Stimulated activated effector memory CD8-positive, alpha-beta T cell treated with anti-CD3 and anti-CD28 coated beads, Interleukin-12 subunit alpha, Interleukin-12 subunit beta, amount 100 ng/mL, for 72 hours (primary cell): ENCODE data around the gene CABS1.

Source experiments
- ATAC-seq: fragments of 150-1000 bp; cut with Tn5 transposase; 2 replicates; pipeline ENCODE4 v1.10.0; 2021
- DNase-seq, 2 donors: peaks; one replicate each; pipeline ENCODE4 v3.0.0; 2021 to 2022; ENCODE audit warnings: low spot score in 2 of 2
- H3K27ac Mint-ChIP-seq: one replicate; pipeline ENCODE4 v1.8.0; 2022; ENCODE audit warnings: mild to moderate bottlenecking, mixed read lengths
- H3K36me3 Mint-ChIP-seq: one replicate; pipeline ENCODE4 v1.8.0; 2022; ENCODE audit warnings: mild to moderate bottlenecking, mixed read lengths
- H3K4me1 Mint-ChIP-seq: one replicate; pipeline ENCODE4 v1.8.0; 2022; ENCODE audit warnings: mixed read lengths
- H3K4me3 Mint-ChIP-seq: one replicate; pipeline ENCODE4 v1.8.0; 2022; ENCODE audit warnings: mild to moderate bottlenecking, mixed read lengths
- H3K9me3 Mint-ChIP-seq: one replicate; pipeline ENCODE4 v1.8.0; 2022; ENCODE audit warnings: mixed read lengths

Gene CABS1

DNA sequence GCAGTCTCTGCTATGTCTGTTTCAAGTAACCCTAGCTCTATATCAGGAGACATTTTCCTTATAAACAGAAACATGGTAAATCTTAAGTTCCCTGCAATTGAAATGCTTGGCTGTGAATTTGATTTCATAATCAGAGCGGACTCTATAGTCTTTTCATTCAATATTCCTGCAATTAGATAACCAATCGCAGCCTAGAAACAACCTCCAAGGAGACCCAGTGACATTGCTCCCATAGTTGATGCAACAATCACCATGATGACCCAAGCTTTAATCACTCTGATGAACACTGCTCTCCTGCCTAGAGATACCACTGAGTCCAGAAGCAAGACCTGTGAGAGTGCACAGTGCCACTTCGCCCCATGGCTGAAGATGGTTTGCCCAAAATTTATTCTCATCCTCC lies at the start of gene CABS1:
CABS1 (plus strand) TSS at position 301 of the 400 bp plus-strand sequence; CDS start at position 360, 59 bp downstream.
- DNase-seq (no peak), ATAC-seq (no peak)
- Mint-ChIP-seq H3K36me3 (no peaks in the 10 kb centered on the region), H3K9me3 (peaks cover 4% of the 10 kb centered on the region), H3K27ac (no peak within 1 kb of the TSS), H3K4me1 (no peaks in the 10 kb centered on the region), H3K4me3 (no peak within 1 kb of the TSS)

DNA sequence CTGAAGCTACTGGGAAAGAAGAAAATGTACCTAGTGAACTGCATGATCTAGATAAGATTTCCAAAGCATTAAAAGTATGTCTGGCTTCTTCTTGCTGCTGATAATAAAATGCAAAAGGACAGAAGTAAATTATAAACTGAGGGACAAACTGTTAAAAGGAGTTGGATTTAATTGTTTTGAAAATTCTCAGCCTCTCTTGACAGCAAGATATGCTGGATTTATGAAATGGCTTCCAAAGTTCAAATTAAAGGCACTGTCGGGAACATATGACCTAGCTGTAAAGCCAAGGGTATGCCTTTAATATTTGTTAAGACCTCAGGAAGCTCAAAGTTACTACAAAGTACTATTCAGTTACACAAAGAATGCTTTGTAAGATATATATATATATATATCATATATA lies 46.1 kb upstream of the CABS1 start:
- DNase-seq (no peak), ATAC-seq (no peak)
- no peak overlapping the region for H3K4me3 Mint-ChIP-seq
- no peaks in the 10 kb centered on the region for H3K36me3 Mint-ChIP-seq
- H3K4me1 Mint-ChIP-seq = no peaks in the 10 kb centered on the region
- no peak overlapping the region for H3K27ac Mint-ChIP-seq
- H3K9me3 Mint-ChIP-seq = peaks cover 9% of the 10 kb centered on the region

DNA sequence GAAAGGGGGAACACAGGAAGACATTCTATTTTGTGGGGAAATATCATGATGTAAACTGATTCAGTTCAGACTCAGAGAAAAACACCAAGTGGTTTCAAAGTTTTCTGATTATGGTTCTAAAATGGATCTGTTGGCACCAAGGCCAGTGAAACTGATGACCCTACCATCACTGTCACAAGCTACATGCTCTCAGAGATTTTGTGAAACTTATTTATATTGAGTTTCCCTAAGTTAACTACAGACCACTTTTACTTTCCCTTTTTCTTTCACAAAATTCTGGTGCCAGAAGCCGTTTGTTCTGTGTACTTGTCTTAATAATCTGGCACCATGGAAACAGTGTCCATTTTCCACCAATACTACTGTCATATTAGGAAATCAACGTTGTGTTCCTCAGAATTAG lies 43.4 kb upstream of the CABS1 start:
- Mint-ChIP-seq H3K4me3 (no peak overlapping the region), H3K9me3 (peaks cover 13% of the 10 kb centered on the region), H3K36me3 (no peaks in the 10 kb centered on the region), H3K27ac (no peak overlapping the region), H3K4me1 (no peaks in the 10 kb centered on the region)
- DNase-seq (no peak), ATAC-seq (no peak)

DNA sequence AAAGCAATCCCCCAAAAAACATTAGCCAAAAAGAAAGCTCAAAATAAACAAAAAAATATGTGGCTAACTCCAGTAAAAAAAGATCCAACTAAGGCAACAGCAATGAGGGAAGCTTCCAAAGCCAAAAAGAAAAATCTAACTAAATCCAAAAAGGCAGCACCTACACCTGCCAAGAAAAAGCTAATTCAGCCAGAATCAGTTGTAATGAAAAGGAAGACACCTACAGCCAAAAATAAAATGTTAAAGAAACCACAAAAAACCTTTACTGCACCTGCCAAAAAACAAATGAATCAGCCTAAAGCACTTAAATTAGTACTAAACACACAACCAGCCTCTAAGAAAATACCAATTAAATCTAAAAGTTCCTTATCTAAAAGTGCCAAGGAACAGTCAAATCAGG lies 37.2 kb upstream of the CABS1 start:
- no peak overlapping the region for H3K4me3 Mint-ChIP-seq
- no peak overlapping the region for H3K27ac Mint-ChIP-seq
- peaks cover 11% of the 10 kb centered on the region for H3K9me3 Mint-ChIP-seq
- H3K36me3 Mint-ChIP-seq = no peaks in the 10 kb centered on the region
- no peak for DNase-seq
- H3K4me1 Mint-ChIP-seq = no peaks in the 10 kb centered on the region
- ATAC-seq = no peak

DNA sequence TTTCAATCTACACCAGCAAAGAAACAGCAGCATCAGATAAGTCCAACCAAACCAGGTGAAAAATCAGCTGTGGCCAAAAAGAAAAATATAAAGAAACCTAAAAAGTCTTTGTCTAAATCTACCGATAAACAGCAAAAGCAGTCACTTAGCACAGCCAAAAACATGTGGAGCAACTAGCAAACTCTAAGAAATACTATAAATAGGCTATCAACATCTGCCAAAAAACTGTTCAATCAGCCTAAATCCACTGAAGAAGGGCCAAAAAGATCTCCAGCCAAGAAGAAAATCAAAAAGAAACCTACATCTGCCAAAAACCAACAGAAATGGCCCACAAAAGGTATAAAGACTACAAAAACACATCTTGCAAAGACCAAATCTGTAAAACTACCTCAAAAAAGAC lies 36.7 kb upstream of the CABS1 start:
- DNase-seq (no peak), ATAC-seq (no peak)
- H3K9me3 Mint-ChIP-seq = peaks cover 11% of the 10 kb centered on the region
- H3K27ac Mint-ChIP-seq = no peak overlapping the region
- no peaks in the 10 kb centered on the region for H3K36me3 Mint-ChIP-seq
- no peaks in the 10 kb centered on the region for H3K4me1 Mint-ChIP-seq
- H3K4me3 Mint-ChIP-seq = no peak overlapping the region

DNA sequence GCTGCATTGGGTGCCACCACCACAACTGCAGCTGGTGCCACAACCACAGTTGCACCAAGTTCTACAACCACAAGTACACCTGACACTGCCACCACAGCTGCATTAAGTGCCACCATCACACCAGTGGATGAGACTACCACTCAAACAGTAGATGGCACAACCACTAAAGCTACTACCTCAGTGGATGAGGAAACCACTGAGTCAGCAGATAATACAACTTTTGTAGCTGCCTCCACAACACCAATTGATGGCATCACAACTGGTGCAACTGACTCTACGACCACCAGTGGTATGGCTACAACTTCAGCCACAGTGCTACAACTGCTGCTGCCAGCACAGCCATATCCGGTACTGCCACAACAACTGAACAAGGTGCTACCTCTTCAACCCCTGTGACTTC lies 35.1 kb upstream of the CABS1 start:
- H3K36me3 Mint-ChIP-seq = no peaks in the 10 kb centered on the region

DNA sequence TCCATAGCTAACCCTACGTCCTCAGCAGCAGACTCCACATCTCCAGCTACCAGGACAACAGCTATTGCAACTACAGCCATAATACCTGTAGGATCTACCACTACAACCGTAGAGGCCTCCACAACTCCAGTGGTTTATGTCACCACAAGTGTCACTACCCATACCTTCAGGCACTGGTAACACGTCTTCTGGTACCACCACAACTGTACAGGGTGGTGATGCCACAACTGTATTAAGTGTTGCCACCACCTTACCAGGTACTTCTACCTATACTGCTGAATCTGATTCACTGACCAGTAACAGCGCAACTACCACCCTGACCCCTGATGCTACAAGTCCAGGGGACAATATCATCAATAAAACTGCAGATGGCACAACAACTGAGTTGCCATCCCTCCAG lies 34.6 kb upstream of the CABS1 start:
- Mint-ChIP-seq H3K9me3 (peaks cover 4% of the 10 kb centered on the region), H3K4me3 (no peak overlapping the region), H3K4me1 (no peaks in the 10 kb centered on the region)

More for the DNA sequence above, 35.1 kb upstream of the CABS1 start:
- Mint-ChIP-seq H3K4me1 (no peaks in the 10 kb centered on the region), H3K9me3 (peaks cover 5% of the 10 kb centered on the region), H3K4me3 (no peak overlapping the region), H3K27ac (no peak overlapping the region)
- DNase-seq (no peak), ATAC-seq (no peak)

DNA sequence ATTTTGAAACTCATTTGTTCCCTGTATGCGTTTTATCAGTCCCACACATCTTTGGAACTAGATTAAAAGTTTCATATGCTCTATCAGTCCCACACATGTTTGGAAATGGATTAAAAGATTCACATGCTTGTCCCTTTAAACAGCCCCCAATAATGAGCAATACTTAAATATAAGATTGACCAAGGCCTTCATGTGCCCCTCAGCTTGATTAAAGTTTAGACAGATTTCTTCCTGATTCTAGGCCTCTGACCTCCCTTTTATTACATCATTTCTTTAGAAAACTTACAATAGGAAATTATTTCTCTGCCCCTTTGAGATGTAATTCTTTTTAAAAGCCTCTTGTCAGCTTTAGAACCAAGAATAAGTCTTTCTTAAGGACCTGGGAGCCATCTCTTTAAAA lies 31.7 kb upstream of the CABS1 start:
- Mint-ChIP-seq H3K36me3 (no peaks in the 10 kb centered on the region), H3K4me3 (no peak overlapping the region), H3K27ac (no peak overlapping the region), H3K9me3 (peaks cover 7% of the 10 kb centered on the region), H3K4me1 (no peaks in the 10 kb centered on the region)
- no peak for DNase-seq
- no peak for ATAC-seq

More for the DNA sequence above, 34.6 kb upstream of the CABS1 start:
- DNase-seq (no peak), ATAC-seq (peak; percentile 34)
- Mint-ChIP-seq H3K27ac (no peak overlapping the region), H3K36me3 (no peaks in the 10 kb centered on the region)

DNA sequence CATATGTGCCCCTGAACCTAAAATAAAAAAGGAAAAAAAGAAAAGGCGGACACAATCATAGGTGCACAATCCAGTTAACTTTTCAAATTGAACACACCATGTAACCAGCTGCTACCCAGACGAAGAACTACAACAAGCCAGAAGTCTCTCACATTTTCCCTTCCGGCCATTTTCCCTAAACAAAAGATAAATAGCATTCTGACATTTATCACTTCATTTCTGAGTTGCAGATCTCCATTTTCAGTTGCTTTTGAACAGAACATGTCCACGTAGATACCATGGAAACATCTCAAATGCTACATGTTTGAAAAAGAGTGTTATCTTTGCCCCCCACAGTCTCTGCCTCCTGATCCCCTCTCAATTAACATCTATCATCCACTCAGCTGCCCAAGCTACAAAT lies 29.2 kb upstream of the CABS1 start:
- no peak overlapping the region for H3K27ac Mint-ChIP-seq
- ATAC-seq (no peak), DNase-seq (no peak)
- H3K9me3 Mint-ChIP-seq = peaks cover 14% of the 10 kb centered on the region
- H3K4me1 Mint-ChIP-seq = no peaks in the 10 kb centered on the region
- no peak overlapping the region for H3K4me3 Mint-ChIP-seq
- no peaks in the 10 kb centered on the region for H3K36me3 Mint-ChIP-seq

DNA sequence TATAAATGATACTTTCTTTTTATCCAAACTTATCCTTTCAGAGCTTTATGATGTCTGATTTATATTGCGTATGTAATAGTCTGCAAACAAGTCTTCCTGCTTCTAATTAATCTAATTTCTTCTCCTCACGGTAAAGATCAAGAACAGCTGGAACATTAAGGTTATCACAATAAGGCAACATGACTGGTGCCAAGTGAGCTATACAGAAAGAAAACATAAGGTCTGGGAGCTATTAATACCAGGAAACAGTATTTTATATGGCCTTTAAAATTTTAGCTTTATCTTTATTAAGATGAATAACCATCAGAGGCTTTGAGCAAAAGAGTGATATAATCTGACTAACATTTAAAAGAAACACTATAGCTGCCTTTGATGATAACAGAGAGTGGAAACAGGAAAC lies 28.7 kb upstream of the CABS1 start:
- peaks cover 18% of the 10 kb centered on the region for H3K9me3 Mint-ChIP-seq
- H3K36me3 Mint-ChIP-seq = no peaks in the 10 kb centered on the region
- H3K4me3 Mint-ChIP-seq = no peak overlapping the region
- ATAC-seq (no peak), DNase-seq (no peak)
- H3K4me1 Mint-ChIP-seq = no peaks in the 10 kb centered on the region
- H3K27ac Mint-ChIP-seq = no peak overlapping the region

DNA sequence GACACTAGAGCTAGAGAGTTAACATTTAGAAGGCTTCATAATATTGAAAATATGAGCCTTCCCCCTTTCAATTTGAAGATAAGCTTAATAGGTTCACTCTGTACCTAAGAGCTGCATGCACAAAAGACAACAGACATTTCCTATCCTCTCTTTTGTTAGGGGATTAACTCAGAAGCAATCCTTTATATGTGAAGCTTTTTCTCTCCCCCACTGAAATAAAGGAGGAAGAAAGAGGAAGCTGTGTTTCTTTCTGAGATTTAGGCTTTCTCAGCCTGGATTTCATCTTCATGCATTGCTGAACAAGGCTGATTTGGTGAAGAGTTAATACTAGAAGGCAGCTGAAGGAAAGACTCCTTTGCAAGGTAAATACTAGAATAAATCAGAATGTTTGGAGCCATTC lies 21.0 kb upstream of the CABS1 start:
- no peak overlapping the region for H3K4me3 Mint-ChIP-seq
- no peak for ATAC-seq
- no peaks in the 10 kb centered on the region for H3K4me1 Mint-ChIP-seq
- H3K27ac Mint-ChIP-seq = no peak overlapping the region
- no peak for DNase-seq
- no peaks in the 10 kb centered on the region for H3K36me3 Mint-ChIP-seq
- peaks cover 11% of the 10 kb centered on the region for H3K9me3 Mint-ChIP-seq

DNA sequence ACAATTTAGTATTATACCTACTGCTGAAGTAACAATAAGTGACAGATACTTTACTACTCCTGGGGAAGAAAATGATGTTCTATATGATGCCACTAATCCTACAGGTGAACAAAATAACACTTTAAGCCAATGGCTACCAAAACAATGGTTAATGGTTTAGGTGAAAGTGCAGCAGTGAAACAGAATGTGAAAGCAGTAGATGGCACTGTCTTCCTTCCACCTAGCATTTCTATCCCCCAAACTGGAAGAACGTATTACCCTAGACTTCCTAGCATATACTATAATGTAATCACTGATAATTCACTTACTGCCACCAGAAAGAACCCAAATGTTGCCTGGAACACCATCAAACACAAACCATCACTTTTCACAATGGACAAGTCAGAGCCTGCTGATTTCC lies 18.9 kb upstream of the CABS1 start:
- no peaks in the 10 kb centered on the region for H3K4me1 Mint-ChIP-seq
- H3K27ac Mint-ChIP-seq = no peak overlapping the region
- DNase-seq (no peak), ATAC-seq (no peak)
- H3K4me3 Mint-ChIP-seq = no peak overlapping the region
- peaks cover under 1% of the 10 kb centered on the region for H3K9me3 Mint-ChIP-seq
- H3K36me3 Mint-ChIP-seq = no peaks in the 10 kb centered on the region

DNA sequence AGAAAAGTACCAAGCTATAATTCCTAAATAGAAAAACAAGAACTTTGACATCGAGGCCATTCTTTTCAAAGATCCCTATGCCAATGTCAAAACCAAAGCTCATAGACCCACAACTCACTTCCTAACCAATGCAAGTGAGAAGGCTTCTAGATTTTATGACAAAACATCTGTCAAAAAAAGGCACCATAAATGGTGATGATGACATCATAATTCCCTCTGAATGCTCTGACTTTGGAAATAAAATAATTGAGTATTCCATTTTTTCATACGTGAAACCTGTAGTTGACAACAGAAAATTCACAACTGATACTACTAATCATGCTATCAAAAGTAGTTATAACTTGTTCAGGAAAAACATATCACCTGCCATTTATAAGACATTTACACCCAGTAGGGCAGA lies 8.7 kb upstream of the CABS1 start:
- Mint-ChIP-seq H3K9me3 (no peaks in the 10 kb centered on the region), H3K4me3 (no peak overlapping the region), H3K36me3 (no peaks in the 10 kb centered on the region), H3K4me1 (no peaks in the 10 kb centered on the region), H3K27ac (no peak overlapping the region)
- DNase-seq = no peak
- no peak for ATAC-seq

DNA sequence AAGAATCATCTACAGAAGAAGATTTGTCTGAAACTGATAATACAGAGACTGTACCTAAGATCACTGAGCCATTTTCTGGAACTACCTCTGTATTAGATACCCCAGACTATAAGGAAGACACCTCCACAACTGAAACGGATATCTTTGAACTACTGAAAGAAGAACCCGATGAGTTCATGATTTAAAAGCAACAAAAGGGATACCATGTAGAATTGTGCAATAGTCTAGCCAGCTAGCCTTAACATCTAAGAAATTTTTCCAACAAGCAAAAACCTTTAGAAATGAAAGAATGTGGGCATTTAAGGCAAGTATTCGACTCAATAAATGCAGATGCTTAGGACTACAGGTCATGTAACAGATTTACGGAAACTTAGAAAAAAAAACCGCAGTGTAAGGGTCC lies 1.3 kb downstream of the CABS1 start:
- no peaks in the 10 kb centered on the region for H3K36me3 Mint-ChIP-seq
- no peaks in the 10 kb centered on the region for H3K4me1 Mint-ChIP-seq
- H3K4me3 Mint-ChIP-seq = no peak overlapping the region
- no peak for DNase-seq
- no peak for ATAC-seq
- H3K9me3 Mint-ChIP-seq = peaks cover 4% of the 10 kb centered on the region
- no peak overlapping the region for H3K27ac Mint-ChIP-seq

DNA sequence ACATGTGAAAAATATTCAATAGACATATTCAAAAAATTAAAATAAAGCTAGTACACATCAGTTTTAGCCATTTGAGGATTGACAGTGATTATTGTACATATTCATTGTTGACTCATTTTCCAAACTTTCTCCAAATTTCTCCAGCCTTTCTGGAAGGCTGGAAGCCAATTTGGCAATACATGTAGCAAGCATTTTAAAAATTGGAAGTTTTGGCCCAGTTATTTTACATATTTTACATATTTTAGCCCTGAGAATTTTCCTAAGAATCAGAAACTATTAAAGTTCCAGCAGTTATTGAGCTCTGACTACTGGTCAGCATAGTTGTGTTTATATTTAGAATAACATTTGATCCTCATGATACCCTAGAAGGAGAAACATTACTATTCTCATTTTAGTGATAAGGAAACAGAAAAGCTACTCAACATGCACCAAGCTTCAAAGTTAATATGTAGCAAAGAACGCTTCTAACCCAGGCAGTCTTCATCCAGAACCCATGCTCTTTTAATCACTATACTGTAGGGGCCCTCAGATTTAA lies 3.2 kb downstream of the CABS1 start:
- DNase-seq = no peak
- Mint-ChIP-seq H3K27ac (no peak overlapping the region), H3K36me3 (no peaks in the 10 kb centered on the region), H3K4me3 (no peak overlapping the region), H3K4me1 (no peaks in the 10 kb centered on the region), H3K9me3 (peaks cover 6% of the 10 kb centered on the region)
- ATAC-seq = no peak

DNA sequence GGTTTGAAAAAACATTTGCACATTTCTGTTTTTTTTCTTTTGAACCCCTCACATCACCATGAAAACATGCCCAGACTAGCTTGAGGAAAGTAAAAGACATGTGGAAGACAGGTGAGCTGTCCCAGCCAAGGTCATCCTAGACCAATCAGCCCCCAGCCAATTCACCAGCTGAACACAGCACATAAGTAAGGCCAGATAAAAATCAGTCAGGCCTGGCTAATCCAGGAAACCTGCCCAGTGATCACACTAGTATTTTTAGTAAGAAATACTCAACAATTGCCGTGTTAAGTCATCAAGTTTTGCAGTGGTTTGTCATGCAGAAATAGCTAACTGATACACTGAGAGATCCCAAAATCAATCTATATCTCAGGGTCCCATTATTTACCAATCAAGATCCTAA lies 21.4 kb downstream of the CABS1 start:
- ATAC-seq (no peak), DNase-seq (no peak)
- H3K4me1 Mint-ChIP-seq = no peaks in the 10 kb centered on the region
- no peaks in the 10 kb centered on the region for H3K36me3 Mint-ChIP-seq
- no peak overlapping the region for H3K4me3 Mint-ChIP-seq
- H3K27ac Mint-ChIP-seq = no peak overlapping the region
- H3K9me3 Mint-ChIP-seq = peaks cover 3% of the 10 kb centered on the region

DNA sequence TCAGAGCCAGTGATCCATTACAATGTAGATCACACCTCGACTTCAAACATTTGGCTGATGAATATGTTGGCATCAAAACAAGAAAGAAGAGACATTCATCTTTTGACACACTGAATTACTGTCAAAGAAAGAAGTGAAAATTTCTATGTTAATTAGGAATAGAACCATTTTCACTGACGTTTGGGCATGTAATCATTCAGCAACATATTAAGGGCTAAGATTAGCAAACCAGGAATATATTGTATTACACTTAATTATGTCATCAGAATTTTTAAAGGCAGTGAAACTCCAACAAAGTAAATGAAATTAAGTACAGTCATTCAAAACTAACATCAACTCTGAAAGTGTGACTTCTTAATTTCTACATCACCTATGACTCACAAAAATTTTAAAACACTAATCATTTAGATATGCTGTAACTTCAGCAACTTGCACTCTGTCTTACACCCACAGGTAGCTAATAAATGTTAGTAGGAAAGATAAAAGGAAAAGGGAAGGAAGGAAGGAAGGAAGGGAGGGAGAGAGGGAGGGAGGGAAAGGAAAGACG lies 24.4 kb downstream of the CABS1 start:
- H3K27ac Mint-ChIP-seq = no peak overlapping the region

More for the DNA sequence above, 24.4 kb downstream of the CABS1 start:
- Mint-ChIP-seq H3K9me3 (peaks cover 3% of the 10 kb centered on the region), H3K4me1 (no peaks in the 10 kb centered on the region), H3K36me3 (no peaks in the 10 kb centered on the region), H3K4me3 (no peak overlapping the region)
- no peak for ATAC-seq
- no peak for DNase-seq
